Measurements from ENCODE around the gene CPLANE2.

GRCh38 chr1:16257968-16258367 lies 21.0 kb upstream of the CPLANE2 start:
- TF ChIP-seq CTCF (IDR thresholded peaks at IDR 0.05) (no peak), POLR2A (IDR thresholded peaks at IDR 0.05) (no peak), POLR2AphosphoS5 (IDR thresholded peaks at IDR 0.05) (no peak), EP300 (IDR thresholded peaks at IDR 0.05; ENCODE audit: low read depth) (no peak)

All from transverse colon (tissue), 4 donors.